Right lung (tissue), 10 donors: ENCODE measurements around the gene RTP4. TPM values are rescaled to one million over a fixed set of nuclear protein-coding genes. Genes with fewer than 3 reads are reported as not detected.

Source experiments
- DNase-seq, 2 donors: peaks; one replicate each; pipeline ENCODE4 v3.0.0-alpha.2; 2013
- long read RNA-seq, 8 donors: transcript quantifications; one replicate each; lab custom pipeline, GENCODE V29; 2026
- polyA plus RNA-seq, 5 donors: library from polyadenylated mRNA; unstranded; fragments of 120-200 nt; gene quantifications; one replicate each; pipeline versions ENCODE4 v1.2.1 to v1.2.3, GENCODE V29; 2013; ENCODE audit warnings: inconsistent platforms in 1 of 5, low replicate concordance in 1 of 5; ENCODE audit not compliant: insufficient read length in 5 of 5, insufficient read depth in 1 of 5

RTP4 gene
- under 1 TPM; 0.39 to 0.75 (median 0.42) TPM for polyA plus RNA-seq
- long read RNA-seq, donor 1, result 0 reads
- long read RNA-seq, donor 2, result 0 reads
- long read RNA-seq, donor 3, partial matches to known transcripts, result 0 of 1 reads
- long read RNA-seq, donor 3, other reads (novel, unspliced or antisense), result 0 of 1 reads
- long read RNA-seq, donor 4, partial matches to known transcripts, result 0 of 2 reads
- long read RNA-seq, donor 4, other reads (novel, unspliced or antisense), result 0 of 2 reads
- long read RNA-seq, donor 5, partial matches to known transcripts, result 0 of 2 reads
- long read RNA-seq, donor 5, other reads (novel, unspliced or antisense), result 0 of 2 reads
- long read RNA-seq, donor 6, partial matches to known transcripts, result 0 of 1 reads
- long read RNA-seq, donor 6, other reads (novel, unspliced or antisense), result 0 of 1 reads
- long read RNA-seq, donor 7, result 0 reads
- long read RNA-seq, donor 8, result 0 reads

- DNase-seq, result peak; percentile 18 to 19
Measured at GRCh38 chr3:187368251-187369088, at the start of gene RTP4. TSS of gene RTP4 (plus strand) at chr3:187368385. CDS start at chr3:187368442, 57 bp downstream.

- DNase-seq, result peak; percentile 27 to 31
Measured at GRCh38 chr3:187318819-187319616, 49.2 kb upstream of the RTP4 start.

GRCh38 chr3:187319699-187320302 lies 48.4 kb upstream of the RTP4 start:
- DNase-seq, result peak; percentile 5 to 19

GRCh38 chr3:187321766-187322165 lies 46.4 kb upstream of the RTP4 start:
- DNase-seq, result no peak

GRCh38 chr3:187322291-187322690 lies 45.9 kb upstream of the RTP4 start:
- no peak for DNase-seq

- DNase-seq, result no peak
Measured at GRCh38 chr3:187323091-187323490, 45.1 kb upstream of the RTP4 start.

GRCh38 chr3:187325632-187326031 lies 42.6 kb upstream of the RTP4 start:
- no peak for DNase-seq

- DNase-seq, result no peak
Measured at GRCh38 chr3:187327845-187328244, 40.3 kb upstream of the RTP4 start.

- no peak for DNase-seq
Measured at GRCh38 chr3:187328691-187329090, 39.5 kb upstream of the RTP4 start.

- no peak for DNase-seq
Measured at GRCh38 chr3:187334904-187335303, 33.3 kb upstream of the RTP4 start.

- DNase-seq, result no peak
Measured at GRCh38 chr3:187336322-187336721, 31.9 kb upstream of the RTP4 start.

GRCh38 chr3:187340578-187340977 lies 27.6 kb upstream of the RTP4 start:
- DNase-seq, result no peak

GRCh38 chr3:187342255-187342654 lies 25.9 kb upstream of the RTP4 start:
- DNase-seq, result no peak

GRCh38 chr3:187343670-187344069 lies 24.5 kb upstream of the RTP4 start:
- no peak for DNase-seq

- no peak for DNase-seq
Measured at GRCh38 chr3:187352581-187353575, 15.3 kb upstream of the RTP4 start.

GRCh38 chr3:187358068-187358467 lies 10.1 kb upstream of the RTP4 start:
- no peak for DNase-seq

GRCh38 chr3:187359798-187360486 lies 8.2 kb upstream of the RTP4 start:
- DNase-seq, result no peak

- DNase-seq, result no peak
Measured at GRCh38 chr3:187360596-187360995, 7.6 kb upstream of the RTP4 start.

- peak in 1 of 2 donors; percentile 1 for DNase-seq
Measured at GRCh38 chr3:187361835-187362234, 6.3 kb upstream of the RTP4 start.
